SK-N-MC (cell line): ENCODE results near the gene PHC2.

Source experiments
- EZH2 ChIP-seq: fragments of 200-600 bp; sonication (generic); IDR thresholded peaks from one replicate; pipeline ENCODE4 v1.6.1; 2017; ENCODE audit warnings: antibody characterized with exemption
- FOXP2 ChIP-seq: optimal IDR thresholded peaks from 2 replicates; pipeline ENCODE3; 2011; ENCODE audit warnings: mild to moderate bottlenecking, moderate library complexity; ENCODE audit not compliant: insufficient read depth; ENCODE audit errors: extremely low read length, control extremely low read depth
- POLR2AphosphoS5 ChIP-seq: IDR thresholded peaks from 2 replicates; pipeline ENCODE4 v1.6.1; 2012; ENCODE audit warnings: mild to moderate bottlenecking, low read depth, low read length, borderline replicate concordance

DNA sequence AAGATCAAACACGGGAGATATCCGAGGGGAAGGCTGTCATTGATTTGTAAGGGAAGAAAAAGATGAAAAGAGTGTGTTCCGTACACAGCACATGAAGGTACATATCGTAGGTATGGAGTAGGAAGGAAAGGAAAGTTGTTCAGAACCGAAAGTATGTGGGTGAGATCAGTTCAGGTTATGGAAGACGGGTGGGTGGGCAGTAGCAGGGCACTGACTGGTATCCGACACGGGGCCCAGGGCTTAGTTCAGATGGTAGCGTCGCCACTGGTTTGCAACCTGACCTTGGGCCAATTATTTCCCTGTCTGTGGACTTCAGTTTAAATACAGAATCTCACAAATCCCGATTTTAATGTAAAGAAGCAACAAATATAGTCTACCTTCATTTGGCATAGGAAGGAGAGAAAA lies 82.2 kb downstream of the PHC2 start:
- TF ChIP-seq POLR2AphosphoS5 (no peak), EZH2 (no peak), FOXP2 (no peak)
